ENCODE measurements around the gene SETD3.

Gene SETD3

GRCh38 chr14:99481745-99482099, 1.1 kb upstream of the SETD3 start:
- DNase-seq, result peak; percentile 20

GRCh38 chr14:99480917-99481744, 472 bp upstream of the SETD3 start, which contains the start of gene CCNK:
Gene CCNK, plus strand, starts transcription at chr14:99481409. Its CDS starts 11,269 bp downstream, at chr14:99492678.
- DNase-seq, result peak; percentile 100

- no peak for DNase-seq
Observed at GRCh38 chr14:99479160-99479905, 1.3 kb downstream of the SETD3 start.

GRCh38 chr14:99478128-99478527, 2.5 kb downstream of the SETD3 start:
- no peak for DNase-seq

- DNase-seq, result no peak
Observed at GRCh38 chr14:99476864-99477263, 3.8 kb downstream of the SETD3 start.

GRCh38 chr14:99475660-99476059, 5.0 kb downstream of the SETD3 start:
- DNase-seq, result no peak

- no peak for DNase-seq
Observed at GRCh38 chr14:99475179-99475578, 5.5 kb downstream of the SETD3 start.

GRCh38 chr14:99473458-99473857, 7.2 kb downstream of the SETD3 start:
- DNase-seq, result no peak

- DNase-seq, result no peak
Observed at GRCh38 chr14:99472937-99473336, 7.7 kb downstream of the SETD3 start.

- DNase-seq, result no peak
Observed at GRCh38 chr14:99471731-99472130, 8.9 kb downstream of the SETD3 start.

GRCh38 chr14:99468836-99469592, 11.6 kb downstream of the SETD3 start:
- no peak for DNase-seq

- DNase-seq, result no peak
Observed at GRCh38 chr14:99468081-99468480, 12.6 kb downstream of the SETD3 start.

GRCh38 chr14:99467336-99468078, 13.2 kb downstream of the SETD3 start:
- no peak for DNase-seq

GRCh38 chr14:99466758-99467157, 13.9 kb downstream of the SETD3 start:
- no peak for DNase-seq

GRCh38 chr14:99465288-99465687, 15.4 kb downstream of the SETD3 start:
- DNase-seq, result no peak

- no peak for DNase-seq
Observed at GRCh38 chr14:99463974-99464373, 16.7 kb downstream of the SETD3 start.

- no peak for DNase-seq
Observed at GRCh38 chr14:99462210-99462609, 18.4 kb downstream of the SETD3 start.

GRCh38 chr14:99461411-99462085, 19.1 kb downstream of the SETD3 start:
- DNase-seq, result no peak

GRCh38 chr14:99460793-99461192, 19.9 kb downstream of the SETD3 start:
- DNase-seq, result no peak

GRCh38 chr14:99459481-99460100, 21.1 kb downstream of the SETD3 start:
- no peak for DNase-seq

- DNase-seq, result no peak
Observed at GRCh38 chr14:99454246-99454645, 26.4 kb downstream of the SETD3 start.

- no peak for DNase-seq
Observed at GRCh38 chr14:99452968-99453367, 27.7 kb downstream of the SETD3 start.
